Common myeloid progenitor, CD34-positive (primary cell): ENCODE measurements around the gene LDHB.
"Not testable (repeated sequence)": the region's sequence is repeated elsewhere in the genome, so short reads cannot be mapped to it uniquely, and the experiment has no call there.

Source experiments
- CTCF ChIA-PET: fragments of 350-600 bp; sonication (Branson Sonifier 250); formaldehyde crosslinking; loops from one replicate; lab custom pipeline; 2021; ENCODE audit warnings: antibody characterized with exemption; lab: Charles Lee
- POLR2A ChIA-PET: fragments of 350-600 bp; sonication (Branson Sonifier 250); formaldehyde crosslinking; loops from one replicate; lab custom pipeline; 2021; ENCODE audit warnings: antibody characterized with exemption; lab: Charles Lee
- DNase-seq, 3 donors: peaks; one replicate each; pipeline versions ENCODE4 v3.0.0 to v3.0.0-alpha.2; 2013
- H3K27ac ChIP-seq, 2 experiments: 1 replicate in 1 of 2; 2 replicates in 1 of 2; pipeline ENCODE4 v1.7.0; 2013; ENCODE audit warnings: inconsistent platforms in 2 of 2, low read length in 2 of 2, mild to moderate bottlenecking in 2 of 2, low read depth in 1 of 2, moderate library complexity in 1 of 2; ENCODE audit not compliant: severe bottlenecking in 2 of 2, insufficient read depth in 1 of 2, poor library complexity in 1 of 2
- H3K27me3 ChIP-seq, 5 experiments: replicated peaks in 2 of 5; 1 replicate in 3 of 5; 2 replicates in 2 of 5; pipeline versions ENCODE4 v1.6.1 to v1.7.0; 2013; ENCODE audit warnings: low read length in 4 of 5, mild to moderate bottlenecking in 2 of 5, moderate library complexity in 2 of 5, inconsistent platforms in 1 of 5; ENCODE audit not compliant: insufficient read depth in 5 of 5, control insufficient read depth in 4 of 5
- H3K36me3 ChIP-seq, 4 experiments: 1 replicate in 2 of 4; 2 replicates in 2 of 4; pipeline versions ENCODE4 v1.6.1 to v1.7.0; 2013; ENCODE audit warnings: low read length in 3 of 4, control low read depth in 1 of 4, mild to moderate bottlenecking in 1 of 4; ENCODE audit not compliant: control insufficient read depth in 4 of 4, insufficient read depth in 4 of 4
- H3K4me1 ChIP-seq, 4 experiments: 1 replicate in 3 of 4; 2 replicates in 1 of 4; pipeline versions ENCODE4 v1.6.1 to v1.7.1; 2013; ENCODE audit warnings: low read length in 3 of 4, mild to moderate bottlenecking in 3 of 4, control low read depth in 1 of 4, inconsistent platforms in 1 of 4, moderate library complexity in 1 of 4; ENCODE audit not compliant: control insufficient read depth in 4 of 4, insufficient read depth in 4 of 4; ENCODE audit errors: control extremely low read depth in 1 of 4
- H3K4me3 ChIP-seq, 7 experiments: 1 replicate in 4 of 7; 2 replicates in 3 of 7; pipeline versions ENCODE4 v1.5.1 to v1.7.0; 2013; ENCODE audit warnings: mild to moderate bottlenecking in 7 of 7, low read length in 6 of 7, moderate library complexity in 6 of 7, inconsistent platforms in 2 of 7, low read depth in 2 of 7, control low read depth in 1 of 7; ENCODE audit not compliant: insufficient read depth in 4 of 7, control insufficient read depth in 1 of 7; ENCODE audit errors: extremely low read depth in 1 of 7
- H3K9me3 ChIP-seq, 5 experiments: 1 replicate in 4 of 5; 2 replicates in 1 of 5; pipeline versions ENCODE4 v1.6.1 to v1.7.1; 2013; ENCODE audit warnings: low read length in 4 of 5, mild to moderate bottlenecking in 2 of 5, inconsistent platforms in 1 of 5, low read depth in 1 of 5, moderate library complexity in 1 of 5; ENCODE audit not compliant: control insufficient read depth in 4 of 5, insufficient read depth in 2 of 5; ENCODE audit errors: control extremely low read depth in 1 of 5
- WGBS: methylation state at CpG from one replicate; pipeline ENCODE4 v1.1.5; 2013; ENCODE audit not compliant: insufficient coverage; 5-methylcytosine and 5-hydroxymethylcytosine counted together

The LDHB gene

GRCh38 chr12:21651821-21652220, 5.8 kb downstream of the LDHB start:
- no peak for DNase-seq
- peaks cover 23 to 75% (median 46%) of the 10 kb centered on the region in 4 experiments for H3K36me3 ChIP-seq
- H3K9me3 ChIP-seq: no peaks in the 10 kb centered on the region
- ChIA-PET POLR2A (interaction anchor here (0.6 kb wide), 1 partner anchor 127 kb away, joined by 4 read pairs; no protein-coding TSS in a partner anchor), CTCF (interaction anchor here (1.2 kb wide), 1 partner anchor 36 kb away, joined by 3 read pairs; no protein-coding TSS in a partner anchor)
- no CpG with 5 or more reads among the region's 1 CpG for WGBS
- H3K4me1 ChIP-seq: peaks cover 5 to 20% (median 17%) of the 10 kb centered on the region in 4 experiments
- H3K27ac ChIP-seq: no peak overlapping the region
- no peak overlapping the region for H3K4me3 ChIP-seq
- H3K27me3 ChIP-seq: no peaks in the 10 kb centered on the region

- 86% methylated on average over 1 of the region's 1 CpG for WGBS
- DNase-seq: no peak
- H3K9me3 ChIP-seq: no peaks in the 10 kb centered on the region
- peaks cover 0 to 12% (median 10%) of the 10 kb centered on the region in 4 experiments for H3K4me1 ChIP-seq
- CTCF ChIA-PET: interaction anchor here (1.0 to 1.2 kb wide), 2 partner anchors 30 to 42 kb away, joined by 3 to 4 read pairs; no protein-coding TSS in a partner anchor
- POLR2A ChIA-PET: no interaction called here
- H3K4me3 ChIP-seq: no peak overlapping the region
- peaks cover 26 to 81% (median 52%) of the 10 kb centered on the region in 4 experiments for H3K36me3 ChIP-seq
- H3K27ac ChIP-seq: no peak overlapping the region
- H3K27me3 ChIP-seq: no peaks in the 10 kb centered on the region
These were observed 6.6 kb downstream of the LDHB start for GRCh38 chr12:21650997-21651396.

- no peak overlapping the region for H3K4me3 ChIP-seq
- CTCF ChIA-PET: interaction anchor here (1.0 to 2.4 kb wide), 5 partner anchors 8 to 30 kb away, joined by 3 to 6 read pairs (median 4); partner anchors contain the start of gene LDHB
- WGBS: no CpG with 5 or more reads among the region's 3 CpGs
- no peaks in the 10 kb centered on the region for H3K9me3 ChIP-seq
- no peaks in the 10 kb centered on the region for H3K4me1 ChIP-seq
- POLR2A ChIA-PET: no interaction called here
- H3K27me3 ChIP-seq: no peaks in the 10 kb centered on the region
- no peak for DNase-seq
- H3K36me3 ChIP-seq: peaks cover 23 to 88% (median 58%) of the 10 kb centered on the region in 4 experiments
- H3K27ac ChIP-seq: no peak overlapping the region
These were observed 8.6 kb downstream of the LDHB start for GRCh38 chr12:21649034-21649433.

GRCh38 chr12:21648378-21648777, 9.3 kb downstream of the LDHB start:
- no peak for DNase-seq
- Histone ChIP-seq H3K4me1 (no peaks in the 10 kb centered on the region), H3K36me3 (peaks cover 29 to 90% (median 58%) of the 10 kb centered on the region in 4 experiments), H3K4me3 (no peak overlapping the region), H3K9me3 (no peaks in the 10 kb centered on the region), H3K27me3 (no peaks in the 10 kb centered on the region), H3K27ac (no peak overlapping the region)
- 86% methylated on average over 1 of the region's 2 CpGs for WGBS
- ChIA-PET POLR2A (no interaction called here), CTCF (interaction anchor here (1.0 to 2.4 kb wide), 6 partner anchors 8 to 32 kb away, joined by 3 to 9 read pairs (median 5); partner anchors contain the start of gene LDHB)

- Histone ChIP-seq H3K4me3 (no peak overlapping the region), H3K27ac (peak overlapping the region in 1 of 2 experiments; percentile 27), H3K36me3 (peaks cover 35 to 90% (median 58%) of the 10 kb centered on the region in 4 experiments), H3K9me3 (no peaks in the 10 kb centered on the region), H3K27me3 (no peaks in the 10 kb centered on the region), H3K4me1 (peaks cover 0 to 6% (median 0%) of the 10 kb centered on the region in 4 experiments)
- no peak for DNase-seq
- ChIA-PET POLR2A (no interaction called here), CTCF (interaction anchor here (1.8 to 2.4 kb wide), 3 partner anchors 10 to 33 kb away, joined by 5 to 9 read pairs (median 6); partner anchors contain the start of gene LDHB)
These were observed 10.5 kb downstream of the LDHB start for GRCh38 chr12:21647179-21647578.

GRCh38 chr12:21645041-21645500, 12.6 kb downstream of the LDHB start:
- H3K4me1 ChIP-seq, H3K9me3 ChIP-seq, CTCF ChIA-PET, H3K4me3 ChIP-seq, POLR2A ChIA-PET, H3K27me3 ChIP-seq: not testable (repeated sequence)
- peaks cover 29 to 85% (median 64%) of the 10 kb centered on the region in 4 experiments for H3K36me3 ChIP-seq
- H3K27ac ChIP-seq: peak overlapping the region in 1 of 2 experiments; percentile 32
- DNase-seq: peak in 1 of 3 donors; percentile 27
- WGBS: 61% methylated on average over 2 of the region's 7 CpGs

- no peaks in the 10 kb centered on the region for H3K27me3 ChIP-seq
- H3K4me1 ChIP-seq: peaks cover 0 to 6% (median 0%) of the 10 kb centered on the region in 4 experiments
- H3K27ac ChIP-seq: peak overlapping the region in 1 of 2 experiments; percentile 32
- ChIA-PET CTCF (interaction anchor here (0.9 kb wide), 1 partner anchor 36 kb away, joined by 3 read pairs; no protein-coding TSS in a partner anchor), POLR2A (no interaction called here)
- no peak for DNase-seq
- H3K4me3 ChIP-seq: no peak overlapping the region
- WGBS: 100% methylated on average over 2 of the region's 4 CpGs
- peaks cover 31 to 84% (median 64%) of the 10 kb centered on the region in 4 experiments for H3K36me3 ChIP-seq
- no peaks in the 10 kb centered on the region for H3K9me3 ChIP-seq
These were observed 13.1 kb downstream of the LDHB start for GRCh38 chr12:21644516-21644915.
